Spleen (tissue), 11 donors: ENCODE data around the gene ALOXE3. TPM values are rescaled to one million over a fixed set of nuclear protein-coding genes. Genes with fewer than 3 reads are reported as not detected.

Experiments
- DNase-seq: peaks from one replicate; pipeline ENCODE4 v3.0.0-alpha.2; 2020
- H3K27ac ChIP-seq, 8 donors: fragments of 200-600 bp; sonication (generic) in 7 of 8; 1 replicate in 4 of 8; 2 replicates in 4 of 8; pipeline versions ENCODE4 v1.5.0 to v1.8.0; 2016 to 2021; ENCODE audit warnings: inconsistent platforms in 4 of 8, mild to moderate bottlenecking in 4 of 8, moderate library complexity in 1 of 8
- H3K27me3 ChIP-seq, 7 donors: fragments of 200-600 bp; sonication (generic) in 6 of 7; replicated peaks in 1 of 7; 1 replicate in 4 of 7; 2 replicates in 3 of 7; pipeline versions ENCODE4 v1.5.0 to v1.8.0; 2016 to 2021; ENCODE audit warnings: inconsistent platforms in 3 of 7, mild to moderate bottlenecking in 1 of 7
- H3K36me3 ChIP-seq, 6 donors: fragments of 200-600 bp; sonication (generic) in 5 of 6; 1 replicate in 4 of 6; 2 replicates in 2 of 6; pipeline versions ENCODE4 v1.5.0 to v1.8.0; 2016 to 2021; ENCODE audit warnings: inconsistent platforms in 2 of 6
- H3K4me1 ChIP-seq, 6 donors: fragments of 200-600 bp; sonication (generic) in 5 of 6; 1 replicate in 3 of 6; 2 replicates in 3 of 6; pipeline versions ENCODE4 v1.5.0 to v1.8.0; 2016 to 2021; ENCODE audit warnings: inconsistent platforms in 3 of 6
- H3K4me3 ChIP-seq, 8 donors: fragments of 200-600 bp; sonication (generic) in 7 of 8; 1 replicate in 4 of 8; 2 replicates in 4 of 8; pipeline versions ENCODE4 v1.5.0 to v1.8.0; 2016 to 2021; ENCODE audit warnings: inconsistent platforms in 4 of 8, mild to moderate bottlenecking in 4 of 8, moderate library complexity in 2 of 8
- H3K9me3 ChIP-seq, 8 donors: fragments of 200-600 bp; sonication (generic) in 7 of 8; 1 replicate in 4 of 8; 2 replicates in 4 of 8; pipeline versions ENCODE4 v1.5.0 to v1.8.0; 2016 to 2021; ENCODE audit warnings: inconsistent platforms in 4 of 8
- CTCF ChIP-seq, 11 experiments: fragments of 200-600 bp in 7 of 11; fragments of 450-650 bp in 4 of 11; sonication (generic) in 4 of 11; IDR thresholded peaks in 8 of 11; conservative IDR thresholded peaks in 3 of 11; 1 replicate in 7 of 11; 2 replicates in 4 of 11; pipeline versions ENCODE4 v1.4.0 to v1.8.0; 2016 to 2021; ENCODE audit warnings: antibody characterized with exemption in 11 of 11, inconsistent platforms in 4 of 11, mild to moderate bottlenecking in 1 of 11
- POLR2A ChIP-seq, 3 donors: fragments of 450-650 bp; IDR thresholded peaks; one replicate each; pipeline ENCODE4 v1.5.1; 2017; ENCODE audit warnings: antibody characterized with exemption in 3 of 3, mild to moderate bottlenecking in 1 of 3
- POLR2AphosphoS5 ChIP-seq, 3 donors: sonication (generic); formaldehyde crosslinking; IDR thresholded peaks; one replicate each; pipeline ENCODE4 v1.5.1; 2017; ENCODE audit warnings: antibody characterized with exemption in 3 of 3
- WGBS, 5 donors: extraction: QIAGEN DNeasy Blood & Tissue Kit in 3 of 5; methylation state at CpG; one replicate each; pipeline versions ENCODE4 v1.1.5 to v1.1.7; 2013 to 2018; 5-methylcytosine and 5-hydroxymethylcytosine counted together
- intact Hi-C: fragments of 100-400 bp; cut with DNase I; formaldehyde crosslinking; loops from one replicate; pipeline ENCODE4 v1.15.0; 2023; ENCODE audit warnings: low total_unique reads
- polyA plus RNA-seq, 3 donors: library from polyadenylated mRNA; stranded (reverse); fragments of 200-250 nt; gene quantifications; one replicate each; pipeline ENCODE4 v1.2.1, GENCODE V29; 2013
- total RNA-seq, 7 donors: library from RNA; depleted of rRNA in 3 of 7; stranded (reverse); fragments of >200 nt in 3 of 7; fragmentation: NEBNext Ultra II Directional in 4 of 7; extraction: Animal tissue kit (Norgen Biotek cat#: 25700) in 4 of 7; gene quantifications; one replicate each; pipeline versions ENCODE4 v1.1.0 to v1.2.1, GENCODE V29; 2016 to 2021
- donor health status: healthy with polysubstance abuse.
- donor health status: DM: no; HTN: no; CAD: no; lungs with moderate emphysema.
- donor health status: DM: no; HTN: no; CAD: no.
- donor health status: Bipolar disorder and iron deficiency.
- donor health status: healthy.
- donor health status: DM: no; HTN: no; CAD: no.
- donor health status: DM: yes; HTN: yes; CAD: no.

Gene ALOXE3
- total and polyA plus RNA-seq, 10 donors = 0.03 TPM; not detected in 9

- peak overlapping the region in 7 of 8 donors; percentile 79 to 100 (median 98) for H3K27ac ChIP-seq
These were observed 40.7 kb upstream of the ALOXE3 start for GRCh38 chr17:8159032-8159400.

GRCh38 chr17:8158267-8159031, 40.1 kb upstream of the ALOXE3 start:
- peak; percentile 89 to 98 (median 96) for TF ChIP-seq CTCF (IDR thresholded peaks at IDR 0.05 in 8 of 11, conservative IDR thresholded peaks at IDR 0.05 in 3 of 11)
- peak; percentile 35 to 81 (median 70) for TF ChIP-seq POLR2AphosphoS5 (IDR thresholded peaks at IDR 0.05)
- TF ChIP-seq POLR2A (IDR thresholded peaks at IDR 0.05) = no peak
- no peaks in the 10 kb centered on the region for H3K27me3 ChIP-seq
- WGBS, 5 donors = 31 to 50% (median 44%) methylated on average over 19 to 20 of the region's 20 CpGs
- peaks cover 0 to 39% (median 23%) of the 10 kb centered on the region in 6 donors for H3K36me3 ChIP-seq
- H3K4me3 ChIP-seq = peak overlapping the region in 2 of 8 donors; percentile 7 to 48
- peak overlapping the region; percentile 69 to 100 (median 98) for H3K27ac ChIP-seq
- no peaks in the 10 kb centered on the region for H3K9me3 ChIP-seq
- DNase-seq = peak; percentile 95
- peaks cover 46 to 87% (median 80%) of the 10 kb centered on the region in 6 donors for H3K4me1 ChIP-seq
- intact Hi-C loops = no loop called here

More at GRCh38 chr17:8159032-8159400, 40.7 kb upstream of the ALOXE3 start:
- no peak overlapping the region for H3K4me3 ChIP-seq
- H3K9me3 ChIP-seq = no peaks in the 10 kb centered on the region
- peaks cover 0 to 38% (median 23%) of the 10 kb centered on the region in 6 donors for H3K36me3 ChIP-seq
- no peak for DNase-seq
- WGBS, 5 donors = 51 to 67% (median 60%) methylated on average over 3 of the region's 3 CpGs
- TF ChIP-seq POLR2A (IDR thresholded peaks at IDR 0.05) = no peak
- TF ChIP-seq CTCF (IDR thresholded peaks at IDR 0.05 in 8 of 11, conservative IDR thresholded peaks at IDR 0.05 in 3 of 11) = peak in 4 of 11 experiments; percentile 14 to 54 (median 24)
- TF ChIP-seq POLR2AphosphoS5 (IDR thresholded peaks at IDR 0.05) = no peak
- intact Hi-C loops = no loop called here
- peaks cover 46 to 87% (median 80%) of the 10 kb centered on the region in 6 donors for H3K4me1 ChIP-seq
- H3K27me3 ChIP-seq = no peaks in the 10 kb centered on the region

GRCh38 chr17:8156246-8156992, 38.1 kb upstream of the ALOXE3 start:
- Histone ChIP-seq H3K4me1 (peaks cover 53 to 93% (median 83%) of the 10 kb centered on the region in 6 donors), H3K27ac (peak overlapping the region; percentile 96 to 100 (median 98)), H3K27me3 (no peaks in the 10 kb centered on the region), H3K9me3 (no peaks in the 10 kb centered on the region), H3K4me3 (peak overlapping the region; percentile 39 to 79 (median 52)), H3K36me3 (peaks cover 0 to 45% (median 20%) of the 10 kb centered on the region in 6 donors)
- peak; percentile 100 for TF ChIP-seq POLR2AphosphoS5 (IDR thresholded peaks at IDR 0.05)
- TF ChIP-seq POLR2A (IDR thresholded peaks at IDR 0.05) = peak; percentile 99 to 100 (median 99)
- TF ChIP-seq CTCF (IDR thresholded peaks at IDR 0.05 in 8 of 11, conservative IDR thresholded peaks at IDR 0.05 in 3 of 11) = peak in 2 of 11 experiments; percentile 32 to 35
- intact Hi-C loops = no loop called here
- whole genome bisulfite sequencing, 5 donors = 0 to 2% (median 0%) methylated on average over 50 to 59 of the region's 59 CpGs
- DNase-seq = peak; percentile 100

- Histone ChIP-seq H3K27me3 (no peaks in the 10 kb centered on the region), H3K9me3 (no peaks in the 10 kb centered on the region), H3K4me3 (peak overlapping the region; percentile 39 to 79 (median 52)), H3K36me3 (peaks cover 0 to 42% (median 15%) of the 10 kb centered on the region in 6 donors), H3K27ac (peak overlapping the region; percentile 96 to 100 (median 98)), H3K4me1 (peaks cover 50 to 93% (median 83%) of the 10 kb centered on the region in 6 donors)
- WGBS, 5 donors = 1 to 5% (median 2%) methylated on average over 8 to 11 of the region's 11 CpGs
- TF ChIP-seq POLR2A (IDR thresholded peaks at IDR 0.05) (no peak), POLR2AphosphoS5 (IDR thresholded peaks at IDR 0.05) (no peak), CTCF (IDR thresholded peaks at IDR 0.05 in 8 of 11, conservative IDR thresholded peaks at IDR 0.05 in 3 of 11) (no peak)
- peak; percentile 89 for DNase-seq
- intact Hi-C loops = no loop called here
These were observed 37.6 kb upstream of the ALOXE3 start for GRCh38 chr17:8155996-8156245.
